Activated T-cell treated with anti-CD3 and anti-CD28 coated beads for 48 hours (primary cell): ENCODE measurements around the gene NOL9.
"Not testable (repeated sequence)": the region's sequence is repeated elsewhere in the genome, so short reads cannot be mapped to it uniquely, and the experiment has no call there.

ENCODE experiments used
- DNase-seq: peaks from one replicate; pipeline ENCODE4 v3.0.0-alpha.2; 2020; ENCODE audit warnings: low read depth

NOL9 gene

DNA sequence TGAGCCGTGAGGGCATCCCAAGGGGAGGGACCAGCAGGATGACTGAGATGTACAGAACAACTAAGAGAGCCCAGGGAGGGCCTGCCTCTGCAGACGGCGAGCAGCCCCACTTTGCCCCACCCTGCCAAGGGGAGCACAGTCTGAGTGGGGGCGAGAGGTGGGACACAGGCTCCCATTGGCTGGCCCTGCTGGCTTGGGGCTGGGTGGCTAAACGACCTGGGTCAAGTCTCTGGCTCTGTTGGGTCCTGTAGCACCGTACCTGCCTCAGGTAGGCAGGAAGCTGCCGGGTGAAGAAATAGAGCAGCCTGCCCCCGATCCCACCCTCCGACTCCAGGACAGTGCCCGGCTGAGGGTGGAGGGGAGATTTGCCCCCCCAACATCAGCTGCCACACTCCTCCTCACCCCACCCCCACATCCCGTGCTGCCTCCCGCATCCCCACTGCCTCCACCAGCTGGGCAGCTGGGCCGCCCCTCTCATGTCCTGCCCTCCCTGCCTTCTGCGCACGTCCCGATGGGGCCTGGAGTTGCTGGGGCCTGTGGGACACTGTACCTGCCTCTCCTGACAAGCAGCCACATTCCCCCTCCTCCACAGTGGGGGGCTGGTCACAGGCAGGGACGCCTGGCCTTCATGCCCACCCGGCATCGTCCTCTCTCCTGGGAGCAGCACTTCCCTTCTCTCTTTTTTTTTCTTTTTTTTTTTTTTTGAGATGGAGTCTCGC is 50.3 kb downstream of the NOL9 start:
- no peak for DNase-seq

DNA sequence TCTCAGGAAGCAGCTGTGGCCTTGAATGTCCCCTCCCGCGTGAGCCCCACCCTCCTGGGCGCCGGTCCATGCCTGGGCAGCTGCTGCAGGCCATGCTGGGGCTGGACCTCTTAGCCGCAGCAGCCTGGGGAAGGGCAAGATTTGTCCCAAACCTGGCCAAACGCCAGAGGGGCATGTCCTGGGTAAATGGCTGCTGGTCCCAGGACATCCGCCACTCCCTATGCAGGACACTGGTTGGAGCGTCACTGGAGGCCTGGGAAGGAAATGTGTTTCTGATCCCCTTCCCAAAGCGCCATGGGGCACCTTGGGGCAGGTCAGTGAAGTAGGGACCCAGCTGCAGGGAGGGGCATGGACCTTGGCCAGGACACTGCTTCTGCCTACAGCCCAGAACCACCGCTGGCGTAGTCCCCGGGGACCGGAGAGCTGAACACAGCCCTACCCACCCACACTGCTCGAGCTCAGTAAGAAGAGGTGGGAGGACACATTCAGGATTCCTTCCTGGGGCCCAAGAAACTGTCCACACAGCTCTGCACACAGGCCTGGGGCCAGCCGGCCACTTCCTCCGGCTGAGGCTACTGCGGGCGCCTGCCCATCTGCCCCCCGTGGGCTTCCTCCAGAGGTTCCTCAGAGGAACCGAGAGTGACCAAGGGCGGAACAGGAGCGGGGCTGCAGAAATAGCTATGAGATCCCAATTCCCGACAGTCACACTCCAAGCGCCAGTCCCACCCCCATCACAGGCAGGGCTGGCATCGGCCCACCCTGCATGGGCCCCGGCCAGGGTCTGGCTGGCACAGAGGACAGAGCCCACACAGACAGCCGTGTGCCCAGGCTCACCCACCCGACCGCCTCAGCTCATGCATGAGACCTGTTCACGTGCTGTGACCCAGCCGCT is 52.1 kb downstream of the NOL9 start:
- DNase-seq, result no peak

DNA sequence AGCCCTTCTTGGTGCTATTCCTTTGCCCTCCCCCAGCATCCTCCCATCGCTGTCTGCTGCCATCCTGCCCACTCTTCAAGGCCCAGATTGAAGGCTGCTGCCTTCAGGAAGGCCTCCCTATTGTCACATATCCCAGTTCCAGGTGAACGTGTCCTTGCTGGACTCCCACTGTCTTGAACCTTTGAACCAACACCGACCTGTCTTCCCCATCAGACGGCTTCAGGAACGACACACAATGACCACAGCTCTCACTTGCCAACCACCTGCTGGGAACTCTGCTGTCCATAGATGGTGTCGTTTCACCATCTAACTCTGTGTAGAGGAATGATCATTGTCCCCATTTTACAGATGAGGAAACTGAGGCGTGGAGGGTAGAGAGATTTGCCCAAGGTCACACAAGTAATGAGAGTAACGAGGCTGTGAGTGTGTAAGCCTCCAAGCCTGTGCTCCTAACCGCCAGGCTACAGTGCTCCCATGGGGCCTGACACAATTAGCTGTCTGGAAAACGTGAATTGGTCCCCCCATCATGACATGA is 53.0 kb downstream of the NOL9 start:
- DNase-seq, result no peak

DNA sequence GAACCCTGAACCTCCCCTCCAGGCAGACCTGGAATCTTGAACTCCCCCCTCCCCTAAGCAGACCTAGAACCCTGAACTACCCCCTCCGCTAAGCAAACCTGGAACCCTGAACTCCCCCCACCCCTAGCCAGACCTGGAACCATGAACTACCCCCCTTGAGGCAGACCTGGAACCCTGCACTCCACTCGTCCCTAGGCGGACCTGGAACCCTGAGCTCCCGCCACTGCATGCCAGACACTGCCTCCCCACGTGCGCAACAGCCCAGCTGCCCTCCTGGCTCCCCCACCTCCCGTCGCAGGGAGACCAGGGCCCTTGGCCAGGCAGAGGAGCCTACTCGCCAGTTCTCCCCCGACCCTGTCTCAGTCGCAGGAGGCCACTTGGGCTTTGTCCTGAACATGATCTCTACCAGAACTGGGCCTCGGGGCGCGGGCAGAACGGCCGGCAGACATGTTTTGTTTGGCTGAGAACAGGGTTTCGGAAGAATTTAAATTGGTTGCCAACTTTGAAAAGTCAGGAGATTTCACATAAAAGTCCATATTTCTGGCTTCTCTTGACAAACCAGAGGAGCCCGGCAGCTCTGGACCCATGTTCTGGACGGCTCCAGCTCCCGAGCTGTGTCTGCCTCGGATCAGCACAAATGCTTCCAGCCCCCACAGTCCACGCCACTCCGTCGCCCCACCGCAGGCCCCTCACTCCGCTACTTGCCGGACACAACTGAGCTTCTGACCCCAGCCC is 53.6 kb downstream of the NOL9 start:
- DNase-seq, result no peak

DNA sequence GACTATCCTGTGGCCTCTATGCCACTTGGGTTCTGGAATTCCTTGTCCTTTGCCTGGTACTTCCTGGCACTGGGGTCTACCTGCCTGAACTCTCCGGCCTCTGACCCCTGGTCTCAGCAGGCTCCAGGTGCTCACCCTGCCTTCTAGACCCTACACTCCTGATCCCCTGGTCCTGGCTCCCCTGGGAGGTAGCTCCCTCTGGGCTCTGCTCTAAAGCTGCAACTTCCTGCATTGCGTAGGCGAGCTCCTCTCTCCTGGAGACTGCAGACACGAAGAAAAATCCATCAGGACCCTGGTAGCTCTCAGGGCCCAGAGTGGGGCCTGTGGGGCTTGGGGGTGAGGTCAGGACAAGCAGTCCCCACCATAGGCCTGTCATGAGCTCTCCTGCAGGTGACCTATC is 55.0 kb downstream of the NOL9 start:
- DNase-seq, result no peak

DNA sequence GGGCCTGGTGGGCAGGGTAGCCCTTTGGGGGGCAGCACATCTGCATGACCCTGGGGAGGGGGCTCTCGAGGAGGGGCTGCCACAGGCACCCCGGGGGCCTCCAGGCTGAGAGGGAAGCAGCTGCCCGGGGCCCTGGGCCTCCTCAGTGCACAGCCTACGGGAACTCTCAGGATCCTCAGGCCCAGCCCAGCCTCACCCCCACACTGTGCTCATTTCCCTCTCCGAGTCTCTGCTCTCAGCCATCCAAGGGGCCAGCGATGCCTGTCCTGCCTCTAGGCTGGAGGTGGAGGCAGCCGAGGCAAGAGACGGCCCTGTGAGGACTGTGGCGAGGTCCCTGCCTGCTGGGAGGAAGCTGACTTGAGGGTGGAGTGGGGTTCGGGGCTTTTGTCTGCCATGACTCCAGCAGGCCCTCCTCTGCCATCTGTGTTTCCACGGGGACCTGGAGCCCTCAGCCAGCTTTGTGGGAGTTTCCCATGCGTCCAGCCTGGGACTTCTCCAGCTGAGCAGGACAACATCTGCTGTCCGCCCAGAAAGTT is 55.7 kb downstream of the NOL9 start:
- no peak for DNase-seq

DNA sequence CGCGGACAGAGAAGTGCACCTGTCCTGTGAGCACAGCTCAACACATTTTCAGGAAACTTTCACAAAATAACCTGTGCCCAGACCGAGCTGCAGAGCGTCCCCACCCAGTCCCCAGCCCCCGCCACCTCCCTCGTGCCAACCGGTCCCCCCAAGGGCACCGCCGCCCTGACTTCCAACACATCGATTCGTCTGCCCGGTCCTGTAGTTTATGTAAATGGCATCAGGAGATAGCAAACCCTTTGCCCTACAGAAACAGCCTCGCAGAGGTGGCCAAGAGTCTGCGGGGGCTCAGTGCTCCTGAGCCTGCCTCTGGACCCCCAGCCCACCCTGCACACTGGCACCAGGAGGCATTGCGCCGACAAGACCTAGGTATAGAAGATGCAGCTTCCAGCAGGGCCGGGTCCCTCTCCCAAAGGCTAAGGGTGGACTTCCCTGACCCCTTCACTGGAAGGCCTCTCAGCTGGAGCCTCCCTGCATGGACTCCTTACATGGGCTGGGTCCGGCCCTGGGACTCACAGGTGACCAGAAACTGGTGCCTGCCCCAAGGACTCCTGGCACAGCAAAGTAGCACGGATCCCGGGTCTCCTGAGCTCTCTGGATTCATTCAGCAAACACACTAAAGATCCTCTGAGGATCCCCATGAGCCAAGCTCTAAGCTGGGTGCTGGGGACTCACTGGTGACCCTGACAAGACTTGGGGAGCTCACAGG is 56.3 kb downstream of the NOL9 start:
- DNase-seq, result no peak

DNA sequence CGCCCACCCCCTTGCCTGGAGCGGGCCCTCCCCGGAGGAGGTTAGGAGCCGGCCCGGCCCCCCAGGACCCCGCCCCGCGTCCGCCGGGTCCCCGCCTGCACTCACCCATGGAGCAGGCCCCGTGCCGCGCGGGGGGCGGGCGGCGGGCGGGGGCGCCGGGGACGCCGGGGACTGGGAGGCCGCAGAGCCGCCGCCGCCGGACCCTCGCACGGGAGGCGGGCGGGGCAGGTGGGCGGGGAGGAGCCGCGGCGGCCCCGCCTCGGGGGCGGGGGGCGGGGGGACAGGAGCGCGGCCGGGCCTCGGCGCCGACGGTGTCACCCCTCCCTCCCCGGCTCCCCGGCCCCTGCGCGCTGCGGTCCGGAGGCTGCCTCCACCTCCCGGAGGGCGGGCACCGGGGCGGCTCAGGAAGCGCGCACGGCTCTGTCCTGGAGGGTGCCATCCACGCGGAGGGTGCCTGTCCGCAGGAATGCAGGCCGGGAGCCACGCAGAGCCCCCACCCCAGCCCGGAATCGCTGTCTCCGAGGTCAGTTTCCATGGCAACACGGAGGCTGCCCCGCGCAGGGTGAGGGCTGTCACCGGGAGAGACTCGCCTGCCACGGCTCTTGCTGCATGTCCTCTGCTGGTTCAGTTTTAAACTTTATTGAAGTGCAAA is 57.0 kb downstream of the NOL9 start:
- peak; percentile 40 for DNase-seq

DNA sequence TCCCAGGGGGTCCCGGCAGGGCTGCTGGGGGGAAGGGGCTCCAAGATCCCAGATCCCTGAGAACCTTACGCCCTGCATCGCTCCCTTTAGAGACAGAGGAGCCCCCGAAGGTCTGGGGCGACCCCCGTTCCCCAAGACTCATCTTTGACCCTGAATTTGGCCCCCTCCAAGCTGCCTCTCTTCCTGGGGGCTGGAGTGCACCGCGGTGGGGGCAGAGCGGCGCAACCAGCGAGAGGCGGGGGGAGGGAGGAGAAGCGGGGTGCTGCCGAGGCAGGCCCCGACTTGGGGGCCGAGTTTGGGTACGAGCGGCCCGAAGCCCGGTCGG is 57.5 kb downstream of the NOL9 start:
- DNase-seq, result no peak

DNA sequence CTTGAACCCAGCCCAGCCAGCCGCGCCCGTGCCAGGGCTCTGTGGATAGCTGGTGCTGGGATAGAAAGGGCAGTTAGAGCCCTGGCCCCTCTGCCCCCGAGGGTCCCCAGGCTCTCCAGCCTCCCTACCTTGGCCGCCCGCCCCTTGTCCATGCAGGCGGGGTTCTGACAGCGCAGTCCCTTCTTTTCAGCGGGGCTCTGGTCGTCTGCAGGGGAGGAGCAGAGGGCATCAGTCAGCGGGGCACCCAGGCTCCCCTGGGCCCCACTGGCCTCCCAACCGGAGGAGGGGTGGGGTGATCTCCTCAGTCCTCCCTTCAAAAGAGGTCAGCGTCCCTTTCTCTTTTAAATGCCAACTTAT is 58.0 kb downstream of the NOL9 start:
- DNase-seq, result no peak

DNA sequence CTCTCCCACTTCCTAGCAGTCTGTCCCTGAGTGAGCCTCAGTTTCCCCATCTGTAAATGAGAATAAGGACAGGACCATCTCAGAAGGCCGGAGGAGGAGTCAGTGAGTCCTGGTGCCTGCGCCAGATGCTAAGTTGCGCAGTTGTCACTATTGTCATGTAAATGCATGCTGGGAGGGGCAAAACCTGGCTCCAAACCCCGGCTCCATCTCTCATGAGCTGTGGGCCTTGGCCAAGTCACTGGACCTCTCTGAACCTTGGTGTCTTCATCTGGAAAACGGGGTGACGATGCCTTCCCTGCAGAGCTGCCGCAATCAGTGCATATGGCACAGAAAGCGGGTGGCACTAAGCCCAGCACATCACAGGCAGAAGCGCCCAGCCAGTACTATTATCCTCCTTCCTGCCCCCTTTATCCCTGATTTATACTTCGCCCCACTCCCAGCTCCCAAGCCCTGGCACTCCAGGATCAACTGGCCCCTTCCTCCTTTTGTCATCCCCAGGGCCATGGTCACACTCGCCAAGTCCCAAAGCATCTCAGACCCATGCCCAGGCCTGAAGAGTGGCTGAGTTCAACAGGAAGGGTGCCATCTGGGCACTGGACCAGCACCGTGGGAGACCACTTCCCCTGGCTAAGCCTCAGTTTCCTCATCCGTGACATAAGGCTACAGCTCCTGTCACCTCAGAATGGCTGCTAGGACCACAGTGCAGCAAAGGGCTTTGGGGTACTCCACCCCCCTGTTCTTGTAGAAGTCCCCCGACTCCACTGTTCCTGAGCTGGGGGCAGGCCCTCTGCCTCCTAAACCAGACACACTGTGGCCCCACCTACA is 58.6 kb downstream of the NOL9 start:
- DNase-seq, result no peak

DNA sequence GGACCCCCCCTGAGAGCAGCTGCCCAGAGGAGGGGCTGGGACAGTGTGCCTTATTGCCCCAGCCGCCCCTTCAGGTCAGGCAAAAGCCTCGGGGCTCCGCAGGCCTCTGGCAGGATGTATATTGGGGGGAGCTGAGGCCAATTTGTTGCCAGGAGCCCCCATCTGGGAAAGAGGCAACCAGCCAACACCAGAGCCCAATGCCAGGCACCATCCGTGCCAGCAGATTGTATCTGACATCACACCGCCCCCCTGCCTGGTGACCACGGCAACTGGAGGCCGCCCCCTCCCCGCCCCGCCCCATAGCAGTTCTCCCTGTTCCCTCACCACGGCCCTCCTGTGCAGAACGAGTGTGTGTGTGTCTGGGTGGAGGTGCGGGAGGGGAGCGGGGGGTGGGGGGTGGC is 59.3 kb downstream of the NOL9 start:
- no peak for DNase-seq

DNA sequence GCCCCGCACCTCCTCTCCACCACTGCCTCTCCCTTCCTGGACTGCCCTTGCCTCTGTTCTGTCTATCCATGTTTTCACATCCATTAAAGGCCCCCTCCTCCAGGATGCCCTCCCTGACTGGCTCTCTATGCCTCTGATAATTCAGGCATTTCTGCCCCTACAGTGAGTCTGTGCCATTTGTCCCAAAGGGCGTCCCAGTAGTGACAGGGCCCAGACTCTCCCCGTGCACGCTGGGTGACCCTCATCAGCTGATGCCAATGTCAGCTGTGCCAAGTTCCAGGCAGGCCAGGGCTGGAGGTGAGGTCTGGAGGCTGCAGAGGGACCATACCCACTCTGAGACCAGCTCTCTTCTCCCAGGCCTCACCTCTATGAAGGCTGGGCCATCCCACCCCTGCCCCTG is 59.7 kb downstream of the NOL9 start:
- no peak for DNase-seq

DNA sequence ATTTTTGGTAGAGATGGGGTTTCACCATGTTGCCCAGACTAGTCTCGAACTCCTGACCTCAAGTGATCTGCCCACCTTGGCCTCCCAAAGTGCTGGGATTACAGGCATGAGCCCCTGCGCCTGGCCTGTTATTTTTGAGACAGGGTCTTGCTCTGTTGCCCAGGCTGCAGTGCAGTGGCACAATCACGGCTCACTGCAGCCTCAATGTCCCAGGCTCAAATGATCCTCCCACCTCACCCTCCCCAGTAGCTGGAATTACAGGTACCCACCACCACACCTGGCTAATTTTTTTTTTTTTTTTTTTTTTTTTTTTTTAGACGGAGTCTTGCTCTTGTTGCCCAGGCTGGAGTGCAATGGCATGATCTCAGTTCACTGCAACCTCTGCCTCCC is 60.5 kb downstream of the NOL9 start:
- DNase-seq, result not testable (repeated sequence)

DNA sequence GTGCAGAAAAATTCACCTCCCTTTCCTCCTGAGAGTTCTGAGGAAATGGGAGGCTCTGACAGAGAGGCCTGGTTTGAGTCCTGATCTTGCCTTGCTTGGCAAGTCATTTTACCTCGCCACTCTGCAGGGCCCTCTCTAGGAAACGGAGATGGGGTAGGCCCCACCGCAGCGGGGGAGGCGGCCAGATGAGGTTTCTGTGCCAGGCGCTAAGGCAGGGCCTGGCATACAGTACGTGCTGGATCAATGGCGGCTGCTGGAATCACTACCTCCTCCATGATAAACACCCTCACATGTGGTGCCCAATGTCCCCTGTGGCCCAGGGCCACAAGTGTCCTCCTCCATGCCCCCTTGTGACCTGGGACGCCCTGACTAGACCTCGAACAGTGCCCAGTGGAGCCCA is 62.3 kb downstream of the NOL9 start:
- DNase-seq, result no peak

DNA sequence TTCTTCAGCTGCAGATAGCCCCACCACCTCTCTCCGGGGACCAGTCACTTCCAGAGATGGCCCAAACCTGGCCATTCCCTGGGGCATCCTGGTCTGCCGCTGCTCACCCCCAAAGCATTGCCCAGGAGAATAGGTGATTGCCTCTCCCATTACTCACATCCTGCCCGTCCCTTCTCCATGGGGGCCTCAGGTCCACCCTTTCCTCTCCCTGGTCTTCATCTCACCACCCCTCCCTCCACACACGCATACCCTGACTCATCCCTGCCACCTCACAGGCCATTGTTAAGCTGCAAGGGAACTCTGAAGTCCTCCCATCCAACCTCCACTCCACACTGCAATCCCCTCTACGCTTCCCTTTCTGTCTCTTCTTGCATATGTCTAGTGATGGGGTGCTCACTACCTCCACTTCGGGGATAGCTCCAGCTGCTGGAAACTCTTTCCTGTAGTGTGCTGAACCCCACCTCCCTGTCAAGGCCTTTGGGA is 62.8 kb downstream of the NOL9 start, which contains the start of gene PLEKHG5:
TSS of gene PLEKHG5 (minus strand) at position 188 of the 483 bp plus-strand sequence. CDS start 14,096 bp downstream, outside the sequence.
- DNase-seq, result no peak

DNA sequence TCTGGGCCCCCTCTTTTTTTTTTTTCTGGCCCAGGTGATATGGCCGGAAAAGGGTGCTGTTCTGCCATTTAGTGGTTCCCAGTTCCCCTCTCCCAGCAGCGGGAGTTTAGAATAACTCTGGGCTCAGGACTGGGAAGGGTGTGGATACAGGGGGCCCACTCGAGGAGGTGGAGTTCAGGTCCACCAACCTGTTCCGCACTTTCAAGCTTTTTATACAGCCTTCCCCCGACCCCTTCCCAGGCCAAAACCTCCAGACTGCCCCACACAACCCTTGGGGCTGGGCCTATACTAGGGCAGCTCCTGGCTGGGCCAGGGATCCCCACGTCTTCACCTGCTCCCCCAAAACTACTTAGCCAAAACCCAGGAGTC is 63.2 kb downstream of the NOL9 start:
- DNase-seq, result no peak

DNA sequence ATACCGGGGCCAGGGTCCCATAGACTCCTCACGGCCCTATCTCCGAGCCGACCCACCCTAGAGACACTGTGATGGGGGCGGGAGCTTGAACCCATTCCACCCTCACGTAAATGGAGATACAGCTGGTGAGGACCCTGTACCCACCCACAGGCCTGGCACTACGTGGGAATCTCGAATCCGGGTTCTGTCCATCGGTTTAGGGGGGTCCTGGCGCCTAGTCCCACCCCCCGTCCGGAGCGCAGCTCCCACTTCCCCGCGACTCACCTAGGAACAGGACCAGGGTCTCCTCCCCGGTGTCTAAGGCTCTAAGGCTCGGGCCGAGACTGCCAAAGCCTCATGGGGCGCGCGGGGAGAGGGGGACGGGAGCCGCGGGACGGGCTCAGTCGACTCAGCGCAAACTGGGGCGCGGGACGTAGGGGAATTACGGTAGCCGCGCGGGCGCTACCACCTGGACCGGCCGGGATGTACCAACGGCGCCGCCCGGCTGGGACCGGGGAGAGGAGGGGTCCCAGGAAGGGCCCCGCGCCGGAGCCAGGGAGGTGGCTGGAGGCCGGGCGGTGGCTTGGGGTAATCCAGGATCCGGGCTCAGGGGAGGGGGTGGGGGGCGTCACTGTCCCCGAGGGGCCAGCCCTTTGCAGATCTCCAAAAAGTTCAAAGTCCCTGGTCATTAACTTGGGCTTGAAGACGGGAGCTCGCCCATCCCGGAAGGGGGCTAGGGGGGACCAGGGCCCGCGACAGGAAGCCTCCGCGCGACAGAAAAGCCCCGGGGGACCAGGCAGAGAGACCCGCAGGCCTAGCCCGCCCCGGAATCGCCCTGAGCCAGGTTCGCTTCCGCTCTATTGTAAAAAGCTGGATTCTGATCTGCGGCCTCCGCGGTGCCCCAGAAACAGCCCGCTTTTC is 63.9 kb downstream of the NOL9 start:
- DNase-seq, result peak; percentile 67

DNA sequence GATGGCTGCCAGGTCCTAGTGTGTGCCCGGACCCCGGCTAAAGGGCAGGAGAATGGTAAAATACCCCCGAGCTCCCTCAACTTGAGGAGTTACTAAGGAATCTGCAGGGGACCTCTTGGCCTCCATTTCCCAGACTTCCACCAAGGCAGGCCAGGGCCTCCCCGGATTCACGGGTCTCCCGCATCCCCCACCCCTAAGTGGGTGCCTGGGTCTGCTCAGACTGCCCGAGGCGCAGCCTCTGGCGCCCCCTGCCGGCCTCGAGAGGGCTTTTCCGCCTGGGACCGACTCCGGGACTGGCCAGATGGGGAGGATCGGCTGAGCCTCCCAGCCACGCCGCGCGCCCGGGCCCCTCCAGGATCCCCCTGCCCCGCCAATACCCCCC is 64.5 kb downstream of the NOL9 start:
- DNase-seq, result peak; percentile 77
